HCT116 (cell line): ENCODE results near the gene RRP12. TPM values are rescaled to one million over a fixed set of nuclear protein-coding genes. Genes with fewer than 3 reads are reported as not detected.

Experiments
- ATAC-seq: fragments of 200-7000 bp; cut with Tn5 transposase; 2 replicates; pipeline ENCODE4 v1.9.1; 2020; ENCODE audit warnings: mild to moderate bottlenecking, moderate library complexity
- BruUV-seq: library from RNA; stranded (reverse); fragments of 400-500 nt; replicated peaks from 2 replicates; lab custom pipeline; 2021; lab: Mats Ljungman, UMichigan
- CTCF ChIA-PET: fragments of 300-600 bp; sonication (Branson Sonifier 250); formaldehyde crosslinking; loops from one replicate; lab custom pipeline; 2021; ENCODE audit warnings: antibody characterized with exemption; lab: Charles Lee
- POLR2A ChIA-PET: fragments of 300-600, 350-600 bp; sonication (Branson Sonifier 250); formaldehyde crosslinking; loops from one replicate; lab custom pipeline; 2021; ENCODE audit warnings: antibody characterized with exemption; lab: Charles Lee
- RAD21 ChIA-PET, 2 experiments: fragments of 300-600 bp; sonication (Branson Sonifier 250); formaldehyde crosslinking; loops; one replicate each; lab custom pipeline; 2023; ENCODE audit warnings: low total read pairs in 2 of 2; ENCODE audit not compliant: uncharacterized antibody in 2 of 2, unreplicated experiment in 2 of 2, low non-redundant PET in 1 of 2; lab: Charles Lee
- DNase-seq: peaks from one replicate; pipeline ENCODE4 v3.0.0-alpha.2; 2010; ENCODE audit warnings: low read depth, low spot score
- H2AFZ ChIP-seq: fragments of 200-600 bp; shearing (Covaris generic), sonication (generic); 2 replicates; pipeline ENCODE4 v1.6.1; 2017; ENCODE audit warnings: low read depth, mixed run types, mixed read lengths, antibody characterized with exemption, low read length; ENCODE audit not compliant: poor library complexity, severe bottlenecking
- H3K27ac ChIP-seq: 2 replicates; pipeline ENCODE4 v1.5.1; 2012; ENCODE audit warnings: low read depth, low read length
- H3K27me3 ChIP-seq: fragments of 200-600 bp; sonication (generic); 2 replicates; pipeline ENCODE4 v1.6.1; 2016; ENCODE audit warnings: mixed run types, low read length, mixed read lengths; ENCODE audit not compliant: insufficient read depth
- H3K36me3 ChIP-seq, 2 experiments: fragments of 200-500 bp in 1 of 2; fragments of 200-600 bp in 1 of 2; sonication (Bioruptor generic) in 1 of 2; sonication (generic) in 1 of 2; 2 replicates each; pipeline versions ENCODE4 v1.5.1 to v1.6.1; 2014 to 2016; ENCODE audit warnings: low read length in 2 of 2, inconsistent platforms in 1 of 2, mixed read lengths in 1 of 2, mixed run types in 1 of 2; ENCODE audit not compliant: insufficient read depth in 2 of 2, control insufficient read depth in 1 of 2
- H3K4me1 ChIP-seq, 2 experiments: fragments of 200-600 bp in 1 of 2; sonication (generic) in 1 of 2; 2 replicates each; pipeline versions ENCODE4 v1.5.1 to v1.6.1; 2012 to 2017; ENCODE audit warnings: low read length in 2 of 2, inconsistent platforms in 1 of 2, mild to moderate bottlenecking in 1 of 2, mixed read lengths in 1 of 2, mixed run types in 1 of 2, moderate library complexity in 1 of 2; ENCODE audit not compliant: insufficient read depth in 2 of 2, control insufficient read depth in 1 of 2
- H3K4me2 ChIP-seq: fragments of 200-600 bp; sonication (generic); 2 replicates; pipeline ENCODE4 v1.6.1; 2017; ENCODE audit warnings: mixed run types, low read length, mixed read lengths
- H3K4me3 ChIP-seq, 2 experiments: fragments of 200-600 bp in 1 of 2; sonication (generic) in 1 of 2; replicated peaks in 1 of 2; 2 replicates each; pipeline ENCODE4 v1.5.1; 2011 to 2016; ENCODE audit warnings: low read length in 2 of 2, control low read depth in 1 of 2, low read depth in 1 of 2, mild to moderate bottlenecking in 1 of 2, mixed read lengths in 1 of 2, mixed run types in 1 of 2
- H3K79me2 ChIP-seq: fragments of 200-600 bp; sonication (generic); 2 replicates; pipeline ENCODE4 v1.6.1; 2017; ENCODE audit warnings: mild to moderate bottlenecking, mixed run types, low read length, moderate library complexity, mixed read lengths; ENCODE audit not compliant: insufficient read depth
- H3K9ac ChIP-seq: fragments of 200-600 bp; sonication (generic); 2 replicates; pipeline ENCODE4 v1.6.1; 2016; ENCODE audit warnings: low read length, mixed read lengths
- H3K9me2 ChIP-seq: fragments of 200-600 bp; sonication (generic), shearing (Covaris generic); 2 replicates; pipeline ENCODE4 v1.6.1; 2017; ENCODE audit warnings: mixed run types, mild to moderate bottlenecking, moderate library complexity; ENCODE audit not compliant: insufficient read depth
- H3K9me3 ChIP-seq, 2 experiments: fragments of 200-500 bp in 1 of 2; fragments of 200-600 bp in 1 of 2; sonication (Bioruptor generic) in 1 of 2; sonication (generic) in 1 of 2; 2 replicates each; pipeline ENCODE4 v1.6.1; 2014 to 2017; ENCODE audit warnings: low read length in 2 of 2, mixed read lengths in 2 of 2, inconsistent platforms in 1 of 2, low read depth in 1 of 2, mild to moderate bottlenecking in 1 of 2, mixed run types in 1 of 2, moderate library complexity in 1 of 2; ENCODE audit not compliant: control insufficient read depth in 1 of 2, insufficient read depth in 1 of 2
- H4K20me1 ChIP-seq: fragments of 200-600 bp; sonication (generic), shearing (Covaris generic); 2 replicates; pipeline ENCODE4 v1.6.1; 2017; ENCODE audit warnings: mixed run types, mild to moderate bottlenecking, moderate library complexity; ENCODE audit not compliant: insufficient read depth
- ATF3 ChIP-seq: IDR thresholded peaks from 2 replicates; pipeline ENCODE4 v1.6.1; 2012
- CEBPB ChIP-seq: IDR thresholded peaks from 2 replicates; pipeline ENCODE4 v1.6.1; 2012; ENCODE audit warnings: low read depth
- ELF1 ChIP-seq: IDR thresholded peaks from 2 replicates; pipeline ENCODE4 v1.6.1; 2012; ENCODE audit warnings: low read depth, borderline replicate concordance
- EZH2 ChIP-seq: fragments of 200-600 bp; sonication (generic); IDR thresholded peaks from 2 replicates; pipeline ENCODE4 v1.6.1; 2017; ENCODE audit warnings: antibody characterized with exemption, mixed run types
- EZH2phosphoT487 ChIP-seq: fragments of 200-600 bp; IDR thresholded peaks from 2 replicates; pipeline ENCODE4 v1.6.1; 2018; ENCODE audit warnings: antibody characterized with exemption, borderline replicate concordance
- FOSL1 ChIP-seq: IDR thresholded peaks from 2 replicates; pipeline ENCODE4 v1.6.1; 2012; ENCODE audit warnings: low read depth
- POLR2A ChIP-seq: IDR thresholded peaks from 2 replicates; pipeline ENCODE4 v1.7.0; 2011; ENCODE audit warnings: borderline replicate concordance; ENCODE audit not compliant: insufficient read depth, insufficient read length; ENCODE audit errors: extremely low read depth
- POLR2AphosphoS5 ChIP-seq: IDR thresholded peaks from 2 replicates; pipeline ENCODE4 v1.6.1; 2011; ENCODE audit warnings: mild to moderate bottlenecking, low read depth, low read length, moderate library complexity
- RAD21 ChIP-seq: IDR thresholded peaks from 2 replicates; pipeline ENCODE4 v1.6.1; 2012; ENCODE audit warnings: low read depth, mild to moderate bottlenecking
- REST ChIP-seq: IDR thresholded peaks from 2 replicates; pipeline ENCODE4 v1.6.1; 2012; ENCODE audit warnings: low read depth
- SP1 ChIP-seq: IDR thresholded peaks from 2 replicates; pipeline ENCODE4 v1.6.1; 2012; ENCODE audit warnings: low read depth
- SRF ChIP-seq: IDR thresholded peaks from 2 replicates; pipeline ENCODE4 v1.6.1; 2012; ENCODE audit warnings: low read depth
- TCF7L2 ChIP-seq: IDR thresholded peaks from 2 replicates; pipeline ENCODE4 v1.7.0; 2011; ENCODE audit warnings: borderline replicate concordance, inconsistent platforms; ENCODE audit not compliant: insufficient read depth, insufficient read length; ENCODE audit errors: extremely low read depth
- YY1 ChIP-seq: IDR thresholded peaks from 2 replicates; pipeline ENCODE4 v1.6.1; 2011; ENCODE audit warnings: low read length, low read depth, moderate library complexity, mild to moderate bottlenecking; ENCODE audit not compliant: insufficient replicate concordance; ENCODE audit errors: extremely low read depth
- ZFX ChIP-seq: fragments of 450-650 bp; IDR thresholded peaks from 2 replicates; pipeline ENCODE4 v1.6.1; 2017
- ZNF274 ChIP-seq: fragments of 200-500 bp; sonication (Bioruptor generic); IDR thresholded peaks from 2 replicates; pipeline ENCODE4 v1.6.1; 2014; ENCODE audit warnings: mild to moderate bottlenecking, low read depth, low read length, inconsistent platforms
- intact Hi-C: fragments of 100-400 bp; cut with micrococcal nuclease; formaldehyde crosslinking; loops from 2 replicates; pipeline ENCODE4 v1.10.0; 2022
- total RNA-seq: library from RNA; stranded (reverse); gene quantifications from one replicate; pipeline ENCODE4 v1.2.1, GENCODE V29; 2021; ENCODE audit not compliant: unreplicated experiment

The RRP12 gene
- total RNA-seq, 1 experiment from 2014 or later = 67.0 TPM

- TF ChIP-seq REST = no peak
- TF ChIP-seq CEBPB = no peak
- no peak for TF ChIP-seq RAD21
- no peak for TF ChIP-seq EZH2
Observed at GRCh38 chr10:97400665-97401454, at the start of gene RRP12 (continued).

GRCh38 chr10:97450828-97451227, 49.7 kb upstream of the RRP12 start:
- intact Hi-C loops = no loop called here

More at GRCh38 chr10:97450828-97451227, 49.7 kb upstream of the RRP12 start:
- Histone ChIP-seq H3K27me3 (no peaks in the 10 kb centered on the region), H3K79me2 (peaks cover 41% of the 10 kb centered on the region), H3K9me3 (no peaks in the 10 kb centered on the region), H3K4me2 (no peak overlapping the region), H3K9me2 (no peaks in the 10 kb centered on the region), H3K36me3 (peaks cover 10 to 13% of the 10 kb centered on the region in 2 experiments; a peak in 3 of 4 replicates), H3K27ac (no peak overlapping the region), H2AFZ (no peak overlapping the region), H3K9ac (no peak overlapping the region), H4K20me1 (no peaks in the 10 kb centered on the region), H3K4me3 (no peak overlapping the region), H3K4me1 (peaks cover 6 to 12% of the 10 kb centered on the region in 2 experiments)
- ChIA-PET CTCF (no interaction called here), RAD21 (no interaction called here), POLR2A (no interaction called here)
- no TSS peak for BruUV-seq
- ATAC-seq (no peak), DNase-seq (no peak)
- TF ChIP-seq YY1 = no peak
- no peak for TF ChIP-seq POLR2A
- no peak for TF ChIP-seq ATF3
- TF ChIP-seq EZH2phosphoT487 = no peak
- TF ChIP-seq TCF7L2 = no peak
- TF ChIP-seq SP1 = no peak
- no peak for TF ChIP-seq POLR2AphosphoS5
- no peak for TF ChIP-seq ZNF274
- no peak for TF ChIP-seq ZFX
- no peak for TF ChIP-seq SRF
- TF ChIP-seq FOSL1 = no peak
- TF ChIP-seq ELF1 = no peak
